Measurements from ENCODE around the gene TTC33. TPM values are rescaled to one million over a fixed set of nuclear protein-coding genes. Genes with fewer than 3 reads are reported as not detected.

Gene TTC33
- total RNA-seq, 1 experiment from 2014 or later: 12.6 TPM

DNA sequence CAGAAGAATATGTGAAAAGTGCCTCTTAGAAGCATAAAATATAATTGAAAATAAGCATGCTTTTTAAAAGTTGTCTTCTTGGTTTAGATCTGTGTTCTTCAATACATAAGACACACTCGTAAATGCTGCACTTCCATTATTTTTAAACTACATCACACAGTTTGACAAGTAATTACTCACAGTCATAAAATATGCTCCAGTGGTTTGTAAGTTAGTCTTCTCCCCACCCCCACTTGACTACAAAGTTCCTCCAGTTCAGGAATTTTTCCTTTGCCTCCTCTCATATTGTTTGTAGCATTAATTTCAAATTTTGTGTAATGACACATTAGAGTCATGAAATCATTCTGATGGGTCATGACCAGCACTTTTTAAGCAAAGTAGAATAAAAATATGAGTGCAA, 136.3 kb downstream of the TTC33 start:
- Histone ChIP-seq H3K9me3 (ENCODE audit: control insufficient read depth, insufficient read depth, low read depth, low read length) (no peaks in the 10 kb centered on the region), H3K4me3 (ENCODE audit: low read depth in 2 of 2, low read length in 2 of 2) (no peak overlapping the region), H3K4me1 (ENCODE audit: control insufficient read depth, insufficient read depth, low read length) (peaks cover 8% of the 10 kb centered on the region), H3K27ac (ENCODE audit: low read length) (no peak overlapping the region; the same call in 1 of the 2 replicates), H3K36me3 (ENCODE audit: control insufficient read depth, insufficient read depth, low read length) (no peaks in the 10 kb centered on the region), H3K27me3 (ENCODE audit: control insufficient read depth, insufficient read depth, low read length) (no peaks in the 10 kb centered on the region)
- no peak for DNase-seq (ENCODE audit: low read depth, low spot score)
- ChIA-PET CTCF (no interaction called here), POLR2A (no interaction called here)
- intact Hi-C loops (cut with micrococcal nuclease; ENCODE audit: unreplicated experiment) (no loop called here), in situ Hi-C loops (cut with HindIII; ENCODE audit: low pct_unique_long_range_greater_than_20kb, low sequenced_read_pairs) (no loop called here)
- no peak for TF ChIP-seq SIN3A (IDR thresholded peaks at IDR 0.05; ENCODE audit: borderline replicate concordance, insufficient read depth, low read depth, low read length)
- no peak for TF ChIP-seq TCF7L2 (IDR thresholded peaks at IDR 0.05; ENCODE audit: low read depth, low read length)
- TF ChIP-seq CTCF (IDR thresholded peaks at IDR 0.05): no peak
- TF ChIP-seq POLR2AphosphoS5 (IDR thresholded peaks at IDR 0.05; ENCODE audit: low read depth, low read length): no peak
- no peak for TF ChIP-seq REST (IDR thresholded peaks at IDR 0.05; ENCODE audit: insufficient read depth in 1 of 2, low read depth in 2 of 2, low read length in 1 of 2)
- BruUV-seq (replicated peaks): no TSS peak
- no peak for ATAC-seq

DNA sequence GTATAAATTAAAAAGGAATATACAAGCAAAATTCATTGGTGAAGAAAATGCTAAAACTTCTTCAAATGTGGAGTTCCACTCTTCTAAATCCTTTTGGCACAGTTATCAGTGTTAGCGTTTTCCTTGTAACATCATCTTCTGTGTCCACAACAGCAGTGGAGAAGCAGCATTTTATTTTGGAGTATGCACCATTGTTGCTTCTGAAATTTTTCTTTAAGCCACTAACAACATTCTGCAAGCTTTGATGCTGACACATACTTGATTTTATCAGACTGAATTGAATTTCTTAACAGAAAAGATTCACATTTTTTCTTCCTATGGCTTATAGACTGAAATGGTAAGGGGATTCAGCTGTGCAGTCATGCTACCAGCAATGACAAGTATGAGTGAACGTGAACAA, 136.8 kb downstream of the TTC33 start:
- Histone ChIP-seq H3K27me3 (ENCODE audit: control insufficient read depth, insufficient read depth, low read length) (no peaks in the 10 kb centered on the region), H3K9me3 (ENCODE audit: control insufficient read depth, insufficient read depth, low read depth, low read length) (no peaks in the 10 kb centered on the region), H3K36me3 (ENCODE audit: control insufficient read depth, insufficient read depth, low read length) (no peaks in the 10 kb centered on the region), H3K27ac (ENCODE audit: low read length) (no peak overlapping the region), H3K4me1 (ENCODE audit: control insufficient read depth, insufficient read depth, low read length) (peaks cover 8% of the 10 kb centered on the region), H3K4me3 (ENCODE audit: low read depth in 2 of 2, low read length in 2 of 2) (no peak overlapping the region)
- intact Hi-C loops (cut with micrococcal nuclease; ENCODE audit: unreplicated experiment): no loop called here
- ChIA-PET CTCF (no interaction called here), POLR2A (no interaction called here)
- no TSS peak for BruUV-seq (replicated peaks)
- ATAC-seq (no peak), DNase-seq (ENCODE audit: low read depth, low spot score) (no peak)
- in situ Hi-C loops (cut with HindIII; ENCODE audit: low pct_unique_long_range_greater_than_20kb, low sequenced_read_pairs): no loop called here
- TF ChIP-seq SIN3A (IDR thresholded peaks at IDR 0.05; ENCODE audit: borderline replicate concordance, insufficient read depth, low read depth, low read length): no peak
- no peak for TF ChIP-seq TCF7L2 (IDR thresholded peaks at IDR 0.05; ENCODE audit: low read depth, low read length)
- TF ChIP-seq POLR2AphosphoS5 (IDR thresholded peaks at IDR 0.05; ENCODE audit: low read depth, low read length): no peak
- TF ChIP-seq CTCF (IDR thresholded peaks at IDR 0.05): no peak
- no peak for TF ChIP-seq REST (IDR thresholded peaks at IDR 0.05; ENCODE audit: insufficient read depth in 1 of 2, low read depth in 2 of 2, low read length in 1 of 2)
